A549 (cell line): ENCODE results near the gene CDK5R1. TPM values are rescaled to one million over a fixed set of nuclear protein-coding genes. Genes with fewer than 3 reads are reported as not detected.

Experiments used
- ATAC-seq, 2 experiments: fragments of 200-7000 bp in 1 of 2; fragments of >200 bp in 1 of 2; cut with Nextera tagmentation in 1 of 2; cut with Tn5 transposase in 1 of 2; 3 replicates each; pipeline versions ENCODE4 v1.8.0 to v1.9.1; 2018 to 2020; ENCODE audit warnings: mild to moderate bottlenecking in 1 of 2, moderate library complexity in 1 of 2
- CTCF ChIA-PET: fragments of 300-600 bp; sonication (Branson Sonifier 250); formaldehyde crosslinking; extraction: SDS; loops from one replicate; lab custom pipeline; 2021; ENCODE audit warnings: antibody characterized with exemption, inconsistent platforms; lab: Yijun Ruan, JAX
- POLR2A ChIA-PET: fragments of 350-600 bp; formaldehyde crosslinking; extraction: SDS; loops from one replicate; lab custom pipeline; 2021; ENCODE audit warnings: antibody characterized with exemption, inconsistent platforms; lab: Yijun Ruan, JAX
- DNase-seq, 2 experiments: peaks; one replicate each; pipeline versions ENCODE4 v3.0.0 to v3.0.0-alpha.2; 2011 to 2016; ENCODE audit warnings: low read depth in 1 of 2, low spot score in 1 of 2
- FAIRE-seq: peaks from 2 replicates; lab custom pipeline; 2011; peaks lifted over from hg19 to GRCh38; lab: Jason Lieb, UNC
- H3K27ac ChIP-seq, 2 experiments: fragments of >200 bp; sonication (Bioruptor Twin); formaldehyde crosslinking; 3 replicates each; pipeline ENCODE4 v1.5.1; 2016 to 2017
- H3K4me1 ChIP-seq: fragments of >200 bp; sonication (Bioruptor Twin); formaldehyde crosslinking; 3 replicates; pipeline ENCODE4 v1.6.1; 2016
- H3K4me2 ChIP-seq: fragments of >200 bp; sonication (Bioruptor Twin); formaldehyde crosslinking; 3 replicates; pipeline ENCODE4 v1.6.1; 2016
- H3K4me3 ChIP-seq: fragments of >200 bp; sonication (Bioruptor Twin); formaldehyde crosslinking; 3 replicates; pipeline ENCODE4 v1.5.1; 2016
- H3K9me3 ChIP-seq: fragments of >200 bp; sonication (Bioruptor Twin); formaldehyde crosslinking; 3 replicates; pipeline ENCODE4 v1.6.1; 2016
- BCL3 ChIP-seq: fragments of >200 bp; sonication (Bioruptor Twin); formaldehyde crosslinking; IDR thresholded peaks from 3 replicates; pipeline ENCODE4 v1.6.1; 2016
- BHLHE40 ChIP-seq: IDR thresholded peaks from 2 replicates; pipeline ENCODE4 v1.6.1; 2012; ENCODE audit warnings: low read depth, low read length, inconsistent platforms
- CBX2 ChIP-seq: fragments of 200-600 bp; sonication (generic); IDR thresholded peaks from 2 replicates; pipeline ENCODE4 v1.6.1; 2016; ENCODE audit warnings: low read depth, mild to moderate bottlenecking, borderline replicate concordance
- CBX8 ChIP-seq: fragments of 200-600 bp; sonication (generic); IDR thresholded peaks from 2 replicates; pipeline ENCODE4 v1.6.1; 2016
- CHD4 ChIP-seq: fragments of 200-600 bp; sonication (generic); IDR thresholded peaks from 2 replicates; pipeline ENCODE4 v1.6.1; 2016; ENCODE audit warnings: antibody characterized with exemption, mild to moderate bottlenecking, borderline replicate concordance
- EHMT2 ChIP-seq: fragments of 200-600 bp; sonication (generic); IDR thresholded peaks from 2 replicates; pipeline ENCODE4 v1.6.1; 2016; ENCODE audit warnings: antibody characterized with exemption, low read depth, mild to moderate bottlenecking, moderate library complexity
- ESRRA ChIP-seq: fragments of 150-350 bp; IDR thresholded peaks from 2 replicates; pipeline ENCODE4 v1.6.1; 2014; ENCODE audit warnings: mild to moderate bottlenecking, low read length, borderline replicate concordance
- FOXS1 ChIP-seq: fragments of 250-450 bp; sonication (Bioruptor Pico); IDR thresholded peaks from 2 replicates; pipeline ENCODE4 v1.5.0; 2020; ENCODE audit warnings: mild to moderate bottlenecking, moderate library complexity
- GATA3 ChIP-seq: IDR thresholded peaks from 2 replicates; pipeline ENCODE4 v1.6.1; 2012; ENCODE audit warnings: borderline replicate concordance
- HDAC2 ChIP-seq: fragments of 200-600 bp; sonication (generic); IDR thresholded peaks from 2 replicates; pipeline ENCODE4 v1.6.1; 2016
- HES2 ChIP-seq: fragments of >200 bp; sonication (Bioruptor Twin); formaldehyde crosslinking; IDR thresholded peaks from 2 replicates; pipeline ENCODE4 v1.6.1; 2016
- HEYL ChIP-seq: fragments of 250-450 bp; sonication (Bioruptor Pico); IDR thresholded peaks from 2 replicates; pipeline ENCODE4 v1.8.0; 2021; ENCODE audit warnings: mild to moderate bottlenecking, moderate library complexity
- HOXB5 ChIP-seq: fragments of 250-450 bp; sonication (Bioruptor Pico); IDR thresholded peaks from 2 replicates; pipeline ENCODE4 v1.5.0; 2020; ENCODE audit warnings: mild to moderate bottlenecking, moderate library complexity
- MAFK ChIP-seq: fragments of 450-650 bp; IDR thresholded peaks from 2 replicates; pipeline ENCODE4 v1.6.1; 2014; ENCODE audit not compliant: partially characterized antibody
- MAX ChIP-seq: IDR thresholded peaks from 2 replicates; pipeline ENCODE4 v1.6.1; 2012
- NFE2L2 ChIP-seq: fragments of 150-350 bp; conservative IDR thresholded peaks from 2 replicates; pipeline ENCODE4 v1.6.1; 2014; ENCODE audit warnings: low read length
- NPAS2 ChIP-seq: fragments of 250-450 bp; sonication (Bioruptor Pico); IDR thresholded peaks from 2 replicates; pipeline ENCODE4 v1.8.0; 2022; ENCODE audit warnings: mild to moderate bottlenecking, moderate library complexity, borderline replicate concordance
- NR3C1 ChIP-seq: fragments of >200 bp; sonication (Bioruptor Twin); formaldehyde crosslinking; IDR thresholded peaks from 3 replicates; pipeline ENCODE4 v1.6.1; 2017
- PHF8 ChIP-seq: fragments of 200-600 bp; sonication (generic); IDR thresholded peaks from 2 replicates; pipeline ENCODE4 v1.6.1; 2016; ENCODE audit warnings: low read depth, mild to moderate bottlenecking, antibody characterized with exemption, moderate library complexity, borderline replicate concordance
- POLR2A ChIP-seq: IDR thresholded peaks from 2 replicates; pipeline ENCODE4 v1.6.1; 2012; ENCODE audit warnings: mild to moderate bottlenecking, low read length
- RARB ChIP-seq: fragments of 250-450 bp; sonication (Bioruptor Pico); IDR thresholded peaks from 2 replicates; pipeline ENCODE4 v1.8.0; 2021; ENCODE audit warnings: mild to moderate bottlenecking, moderate library complexity
- RFX5 ChIP-seq: fragments of 450-650 bp; IDR thresholded peaks from 2 replicates; pipeline ENCODE4 v1.7.1; 2014; ENCODE audit warnings: antibody characterized with exemption, mild to moderate bottlenecking, moderate library complexity
- TP53 ChIP-seq: fragments of 250-450 bp; sonication (Bioruptor Pico); IDR thresholded peaks from 2 replicates; pipeline ENCODE4 v1.5.0; 2021; ENCODE audit warnings: mild to moderate bottlenecking, moderate library complexity
- USF2 ChIP-seq: fragments of 450-650 bp; IDR thresholded peaks from 2 replicates; pipeline ENCODE4 v1.6.1; 2014; ENCODE audit warnings: antibody characterized with exemption
- ZFP36 ChIP-seq: fragments of 450-650 bp; IDR thresholded peaks from 2 replicates; pipeline ENCODE4 v1.6.1; 2014; ENCODE audit warnings: borderline replicate concordance; ENCODE audit not compliant: partially characterized antibody
- WGBS: methylation state at CpG from one replicate; pipeline ENCODE4 v1.1.6; 2017; ENCODE audit errors: missing lambda C conversion rate; 5-methylcytosine and 5-hydroxymethylcytosine counted together
- polyA plus RNA-seq, 4 experiments: library from polyadenylated mRNA; depleted of rRNA in 3 of 4; stranded (reverse); fragments of >200 nt; fragmentation: RNase III in 1 of 4; extraction: RNeasy Plus Mini Kit Qiagen cat#74134 plus additional on column Dnase treatment in 1 of 4; gene quantifications; 2 replicates in 3 of 4; 3 replicates in 1 of 4; pipeline ENCODE4 v1.2.3, GENCODE V29; 2011 to 2017

CDK5R1 gene
- polyA plus RNA-seq, 2 of the 4 experiments (the other 2 are of a cell fraction): 0.93 to 2.8 TPM

GRCh38 chr17:32514606-32515005, 27.8 kb downstream of the CDK5R1 start:
- TF ChIP-seq FOXS1 (CRISPR knock-in tag): no peak
- TF ChIP-seq CHD4: no peak
- CTCF ChIA-PET: interaction anchor here (1.1 kb wide), 1 partner anchor 52 kb away, joined by 3 read pairs; no protein-coding TSS in a partner anchor
- Histone ChIP-seq H3K9me3 (no peaks in the 10 kb centered on the region), H3K4me1 (no peaks in the 10 kb centered on the region), H3K4me3 (no peak overlapping the region), H3K4me2 (no peak overlapping the region), H3K27ac (no peak overlapping the region)
- FAIRE-seq (no peak), DNase-seq (no peak), ATAC-seq (no peak)
- WGBS: 64% methylated on average over 4 of the region's 4 CpGs
- POLR2A ChIA-PET: no interaction called here

GRCh38 chr17:32515677-32516383, 29.0 kb downstream of the CDK5R1 start:
- no peak for DNase-seq
- no peak for ATAC-seq
- H3K9me3 ChIP-seq: no peaks in the 10 kb centered on the region
- ChIA-PET CTCF (interaction anchor here (1.1 to 1.5 kb wide), 2 partner anchors 10 to 54 kb away, joined by 3 to 4 read pairs; no protein-coding TSS in a partner anchor), POLR2A (no interaction called here)
- no peak overlapping the region for H3K4me2 ChIP-seq
- no peaks in the 10 kb centered on the region for H3K4me1 ChIP-seq
- no peak overlapping the region for H3K4me3 ChIP-seq
- no peak for FAIRE-seq
- no peak overlapping the region for H3K27ac ChIP-seq
- WGBS: 77% methylated on average over 4 of the region's 4 CpGs
- TF ChIP-seq PHF8: no peak
- TF ChIP-seq ESRRA: no peak
- no peak for TF ChIP-seq MAFK
- no peak for TF ChIP-seq BCL3
- TF ChIP-seq TP53 (CRISPR knock-in tag): no peak
- no peak for TF ChIP-seq RARB
- TF ChIP-seq NR3C1: no peak
- no peak for TF ChIP-seq USF2
- TF ChIP-seq RFX5: no peak
- TF ChIP-seq CBX8: no peak
- TF ChIP-seq NFE2L2: no peak
- TF ChIP-seq POLR2A: no peak
- no peak for TF ChIP-seq BHLHE40
- no peak for TF ChIP-seq HEYL (CRISPR knock-in tag)
- TF ChIP-seq HDAC2: no peak
- TF ChIP-seq HOXB5 (CRISPR knock-in tag): no peak
- no peak for TF ChIP-seq CBX2

GRCh38 chr17:32516450-32516849, 29.7 kb downstream of the CDK5R1 start:
- no peak for FAIRE-seq
- POLR2A ChIA-PET: no interaction called here
- CTCF ChIA-PET: interaction anchor here (1.5 kb wide), 2 partner anchors 9 to 54 kb away, joined by 4 read pairs; no protein-coding TSS in a partner anchor
- no peak overlapping the region for H3K4me3 ChIP-seq
- TF ChIP-seq MAX (no peak), HES2 (no peak), RARB (no peak), RFX5 (no peak), POLR2A (no peak), CBX2 (no peak), ZFP36 (no peak), GATA3 (no peak), EHMT2 (no peak), NPAS2 (CRISPR knock-in tag) (no peak), ESRRA (no peak)
- no peaks in the 10 kb centered on the region for H3K4me1 ChIP-seq
- H3K4me2 ChIP-seq: no peak overlapping the region
- H3K27ac ChIP-seq: no peak overlapping the region
- WGBS: 38% methylated on average over 2 of the region's 2 CpGs
- no peak for ATAC-seq
- no peak for DNase-seq
- no peaks in the 10 kb centered on the region for H3K9me3 ChIP-seq
